SK-N-SH (cell line): ENCODE measurements around the gene GRB10. TPM values are rescaled to one million over a fixed set of nuclear protein-coding genes. Genes with fewer than 3 reads are reported as not detected.

ENCODE experiments used
- CTCF ChIA-PET: fragments of 300-600, 350-600 bp; formaldehyde crosslinking; extraction: SDS; loops from one replicate; lab custom pipeline; 2021; lab: Yijun Ruan, JAX
- POLR2A ChIA-PET: fragments of 350-600 bp; sonication (Branson Sonifier 250); formaldehyde crosslinking; extraction: SDS; loops from one replicate; lab custom pipeline; 2020; ENCODE audit warnings: antibody characterized with exemption, inconsistent platforms; lab: Yijun Ruan, JAX
- DNase-seq: peaks from one replicate; pipeline ENCODE4 v3.0.0; 2012
- H2AFZ ChIP-seq: fragments of 200-600 bp; sonication (generic); 2 replicates; pipeline ENCODE4 v1.8.1; 2016; ENCODE audit warnings: antibody characterized with exemption, mild to moderate bottlenecking, low read depth
- H3F3A ChIP-seq: fragments of 200-600 bp; sonication (generic); replicated peaks from 2 replicates; pipeline ENCODE3; 2016; ENCODE audit warnings: antibody characterized with exemption, mild to moderate bottlenecking; ENCODE audit not compliant: insufficient read depth
- H3K27ac ChIP-seq, 2 experiments: fragments of 200-500 bp in 1 of 2; fragments of 200-600 bp in 1 of 2; sonication (Bioruptor generic) in 1 of 2; sonication (generic), shearing (Covaris generic) in 1 of 2; 2 replicates each; pipeline versions ENCODE4 v1.5.1 to v1.6.1; 2014 to 2016; ENCODE audit warnings: low read depth in 2 of 2, inconsistent platforms in 1 of 2, low read length in 1 of 2, mild to moderate bottlenecking in 1 of 2, mixed read lengths in 1 of 2
- H3K27me3 ChIP-seq: fragments of 200-600 bp; sonication (generic), shearing (Covaris generic); 2 replicates; pipeline ENCODE4 v1.6.1; 2016; ENCODE audit warnings: mixed run types; ENCODE audit not compliant: insufficient read depth
- H3K36me3 ChIP-seq, 2 experiments: fragments of 200-500 bp in 1 of 2; fragments of 200-600 bp in 1 of 2; sonication (Bioruptor generic) in 1 of 2; sonication (generic) in 1 of 2; replicated peaks in 1 of 2; 2 replicates each; pipeline versions ENCODE3 to v1.5.1; 2014 to 2016; ENCODE audit warnings: low read length in 1 of 2, mild to moderate bottlenecking in 1 of 2; ENCODE audit not compliant: insufficient read depth in 2 of 2, control insufficient read depth in 1 of 2
- H3K4me1 ChIP-seq, 2 experiments: fragments of 200-500 bp in 1 of 2; fragments of 200-600 bp in 1 of 2; sonication (Bioruptor generic) in 1 of 2; sonication (generic), shearing (Covaris generic) in 1 of 2; 2 replicates each; pipeline versions ENCODE4 v1.5.1 to v1.6.1; 2014 to 2016; ENCODE audit warnings: low read depth in 1 of 2, low read length in 1 of 2, mixed run types in 1 of 2; ENCODE audit not compliant: insufficient read depth in 2 of 2, control insufficient read depth in 1 of 2
- H3K4me2 ChIP-seq: fragments of 200-600 bp; sonication (generic), shearing (Covaris generic); 2 replicates; pipeline ENCODE4 v1.6.1; 2017; ENCODE audit warnings: mixed run types
- H3K4me3 ChIP-seq, 2 experiments: fragments of 200-500 bp in 1 of 2; fragments of 200-600 bp in 1 of 2; sonication (Bioruptor generic) in 1 of 2; sonication (generic), shearing (Covaris generic) in 1 of 2; 2 replicates each; pipeline versions ENCODE4 v1.5.1 to v1.8.1; 2014 to 2016; ENCODE audit warnings: low read depth in 2 of 2, inconsistent platforms in 1 of 2, low read length in 1 of 2, mild to moderate bottlenecking in 1 of 2, mixed read lengths in 1 of 2, moderate library complexity in 1 of 2
- H3K79me2 ChIP-seq: fragments of 200-600 bp; sonication (generic); 2 replicates; pipeline ENCODE4 v1.8.1; 2017; ENCODE audit warnings: mild to moderate bottlenecking; ENCODE audit not compliant: insufficient read depth
- H3K9ac ChIP-seq: fragments of 200-600 bp; sonication (generic); 2 replicates; pipeline ENCODE4 v1.6.1; 2017; ENCODE audit warnings: mixed run types
- H3K9me2 ChIP-seq: fragments of 200-600 bp; sonication (generic); 2 replicates; pipeline ENCODE4 v1.6.1; 2017; ENCODE audit warnings: mixed run types
- H3K9me3 ChIP-seq: fragments of 200-600 bp; sonication (generic); 2 replicates; pipeline ENCODE4 v1.6.1; 2017; ENCODE audit warnings: mixed run types, mild to moderate bottlenecking, moderate library complexity
- H4K20me1 ChIP-seq: fragments of 200-600 bp; sonication (generic); 2 replicates; pipeline ENCODE4 v1.6.1; 2017; ENCODE audit warnings: mild to moderate bottlenecking, mixed run types; ENCODE audit not compliant: insufficient read depth
- CHD2 ChIP-seq: fragments of 150-350 bp; IDR thresholded peaks from 2 replicates; pipeline ENCODE4 v1.6.1; 2018; ENCODE audit warnings: low read length; ENCODE audit not compliant: partially characterized antibody
- CTCF ChIP-seq: fragments of 200-600 bp; sonication (generic); IDR thresholded peaks from 2 replicates; pipeline ENCODE4 v1.6.1; 2017; ENCODE audit warnings: antibody characterized with exemption, mild to moderate bottlenecking, moderate library complexity
- ELF1 ChIP-seq: IDR thresholded peaks from 2 replicates; pipeline ENCODE4 v1.4.0; 2012
- EP300 ChIP-seq, 2 experiments: IDR thresholded peaks; 2 replicates each; pipeline versions ENCODE4 v1.4.0 to v1.6.1; 2012; ENCODE audit warnings: borderline replicate concordance in 1 of 2, low read depth in 1 of 2, low read length in 1 of 2
- FOSL2 ChIP-seq: IDR thresholded peaks from 2 replicates; pipeline ENCODE4 v1.4.0; 2012; ENCODE audit warnings: low read depth, mild to moderate bottlenecking, moderate library complexity, borderline replicate concordance
- FOXJ3 ChIP-seq: sonication (generic); formaldehyde crosslinking; IDR thresholded peaks from 2 replicates; pipeline ENCODE4 v1.5.1; 2020; ENCODE audit warnings: mild to moderate bottlenecking, missing genetic modification reagents
- FOXM1 ChIP-seq: IDR thresholded peaks from 2 replicates; pipeline ENCODE4 v1.4.0; 2012; ENCODE audit warnings: low read depth, mild to moderate bottlenecking
- MEF2A ChIP-seq: IDR thresholded peaks from 2 replicates; pipeline ENCODE4 v1.4.0; 2012; ENCODE audit warnings: low read depth, borderline replicate concordance
- NFIC ChIP-seq: IDR thresholded peaks from 2 replicates; pipeline ENCODE4 v1.4.0; 2012; ENCODE audit warnings: borderline replicate concordance
- PBX3 ChIP-seq: IDR thresholded peaks from 2 replicates; pipeline ENCODE4; 2012
- REST ChIP-seq: IDR thresholded peaks from 2 replicates; pipeline ENCODE4 v1.6.1; 2012; ENCODE audit warnings: mild to moderate bottlenecking, low read depth, low read length, moderate library complexity
- RFX5 ChIP-seq: IDR thresholded peaks from 2 replicates; pipeline ENCODE4 v1.6.1; 2012; ENCODE audit warnings: mild to moderate bottlenecking, improper control_type of control experiment, low read length
- RXRA ChIP-seq: IDR thresholded peaks from 2 replicates; pipeline ENCODE4 v1.4.0; 2012; ENCODE audit warnings: low read depth, mild to moderate bottlenecking, borderline replicate concordance
- TEAD4 ChIP-seq: IDR thresholded peaks from 2 replicates; pipeline ENCODE4 v1.4.0; 2012; ENCODE audit warnings: mild to moderate bottlenecking, borderline replicate concordance; ENCODE audit not compliant: insufficient read depth
- USF2 ChIP-seq: fragments of 150-350 bp; IDR thresholded peaks from 2 replicates; pipeline ENCODE4 v1.6.1; 2017; ENCODE audit warnings: antibody characterized with exemption, low read length, low read depth, borderline replicate concordance
- WGBS: methylation state at CpG from one replicate; pipeline ENCODE4 v1.1.6; 2017; ENCODE audit warnings: low lambda C conversion rate; 5-methylcytosine and 5-hydroxymethylcytosine counted together
- polyA plus RNA-seq, 3 experiments: library from polyadenylated mRNA; depleted of rRNA; stranded (reverse); fragments of >200 nt; gene quantifications; 2 replicates each; pipeline ENCODE4 v1.2.3, GENCODE V29; 2012

Gene GRB10
- polyA plus RNA-seq, 1 of the 3 experiments (the other 2 are of a cell fraction): 5.1 TPM

GRCh38 chr7:50673096-50673495, 109.6 kb downstream of the GRB10 start:
- CTCF ChIA-PET: interaction anchor here (1.1 to 11.9 kb wide), 8 partner anchors 9 to 488 kb away, joined by 3 to 157 read pairs (median 4); no protein-coding TSS in a partner anchor

GRCh38 chr7:50672045-50672444, 110.7 kb downstream of the GRB10 start:
- no peak for DNase-seq
- no peak overlapping the region for H2AFZ ChIP-seq
- peaks cover 94% of the 10 kb centered on the region for H4K20me1 ChIP-seq
- H3K9me2 ChIP-seq: no peaks in the 10 kb centered on the region
- no peak overlapping the region for H3K4me2 ChIP-seq
- POLR2A ChIA-PET: no interaction called here
- no peak overlapping the region for H3K4me3 ChIP-seq
- TF ChIP-seq TEAD4 (no peak), NFIC (no peak), FOXM1 (no peak), CHD2 (no peak), ELF1 (no peak), CTCF (no peak), PBX3 (no peak), EP300 (IDR thresholded peaks at IDR 0.05; ENCODE audit: borderline replicate concordance in 1 of 2, low read depth in 1 of 2, low read length in 1 of 2) (no peak), RFX5 (no peak)
- TF ChIP-seq, all 33 proteins: peak for 0
- H3K4me1 ChIP-seq: peaks cover 0 to 10% of the 10 kb centered on the region in 2 experiments; a peak in 1 of 4 replicates
- CTCF ChIA-PET: interaction anchor here (1.1 to 11.9 kb wide), 9 partner anchors 8 to 489 kb away, joined by 3 to 157 read pairs (median 5); no protein-coding TSS in a partner anchor
- no peaks in the 10 kb centered on the region for H3F3A ChIP-seq
- H3K79me2 ChIP-seq: peaks cover 36% of the 10 kb centered on the region
- H3K9me3 ChIP-seq: no peaks in the 10 kb centered on the region
- H3K9ac ChIP-seq: no peak overlapping the region
- H3K27ac ChIP-seq: no peak overlapping the region
- 76% methylated on average over 11 of the region's 11 CpGs for WGBS
- H3K36me3 ChIP-seq: peaks cover 0 to 18% of the 10 kb centered on the region in 2 experiments
- no peaks in the 10 kb centered on the region for H3K27me3 ChIP-seq

More at GRCh38 chr7:50673096-50673495, 109.6 kb downstream of the GRB10 start:
- Histone ChIP-seq H3K9me3 (no peaks in the 10 kb centered on the region), H3K4me2 (no peak overlapping the region), H3K4me3 (no peak overlapping the region), H3K4me1 (peaks cover 0 to 19% of the 10 kb centered on the region in 2 experiments; a peak in 1 of 4 replicates), H2AFZ (no peak overlapping the region), H4K20me1 (peaks cover 92% of the 10 kb centered on the region), H3K9me2 (no peaks in the 10 kb centered on the region), H3K27me3 (no peaks in the 10 kb centered on the region), H3K79me2 (peaks cover 42% of the 10 kb centered on the region), H3F3A (no peaks in the 10 kb centered on the region), H3K9ac (no peak overlapping the region), H3K36me3 (peaks cover 0 to 18% of the 10 kb centered on the region in 2 experiments), H3K27ac (no peak overlapping the region)
- WGBS: 83% methylated on average over 10 of the region's 10 CpGs
- POLR2A ChIA-PET: no interaction called here
- no peak for DNase-seq
- TF ChIP-seq MEF2A: no peak
- TF ChIP-seq USF2: no peak
- no peak for TF ChIP-seq FOXJ3
- TF ChIP-seq EP300 (IDR thresholded peaks at IDR 0.05; ENCODE audit: borderline replicate concordance in 1 of 2, low read depth in 1 of 2, low read length in 1 of 2): no peak
- TF ChIP-seq RXRA: no peak
- no peak for TF ChIP-seq CHD2
- no peak for TF ChIP-seq ELF1
- TF ChIP-seq FOXM1: no peak
- no peak for TF ChIP-seq REST
- no peak for TF ChIP-seq FOSL2
